Psoas muscle (tissue), 8 donors: ENCODE measurements around the gene PIGC. TPM values are rescaled to one million over a fixed set of nuclear protein-coding genes. Genes with fewer than 3 reads are reported as not detected.

Experiments
- ATAC-seq, 4 donors: fragments of 200-7000 bp; cut with Tn5 transposase; one replicate each; pipeline ENCODE4 v1.9.1; 2020; ENCODE audit warnings: moderate library complexity in 3 of 4, mild to moderate bottlenecking in 2 of 4
- DNase-seq, 2 donors: peaks; one replicate each; pipeline ENCODE4 v3.0.0-alpha.2; 2020
- H3K27ac ChIP-seq: fragments of 200-600 bp; one replicate; pipeline ENCODE4 v1.8.0; 2022
- H3K27me3 ChIP-seq, 3 donors: fragments of 200-600 bp in 1 of 3; one replicate each; pipeline versions ENCODE4 v1.6.1 to v1.8.0; 2013 to 2022; ENCODE audit warnings: low read length in 2 of 3, mild to moderate bottlenecking in 2 of 3, moderate library complexity in 1 of 3; ENCODE audit not compliant: insufficient read depth in 3 of 3
- H3K36me3 ChIP-seq, 2 donors: fragments of 200-600 bp in 1 of 2; one replicate each; pipeline versions ENCODE4 v1.6.1 to v1.8.0; 2013 to 2022; ENCODE audit warnings: low read depth in 1 of 2, mild to moderate bottlenecking in 1 of 2, moderate library complexity in 1 of 2; ENCODE audit not compliant: insufficient read depth in 1 of 2
- H3K4me1 ChIP-seq: fragments of 200-600 bp; one replicate; pipeline ENCODE4 v1.8.0; 2022
- H3K4me3 ChIP-seq: fragments of 200-600 bp; one replicate; pipeline ENCODE4 v1.8.0; 2022; ENCODE audit warnings: mild to moderate bottlenecking
- H3K9me3 ChIP-seq: fragments of 200-600 bp; one replicate; pipeline ENCODE4 v1.8.0; 2022
- WGBS, 3 donors: extraction: QIAGEN DNeasy Blood & Tissue Kit; methylation state at CpG; one replicate each; pipeline versions ENCODE4 v1.1.6 to v1.1.7; 2013; 5-methylcytosine and 5-hydroxymethylcytosine counted together
- intact Hi-C, 2 donors: fragments of 100-400 bp; cut with DNase I; formaldehyde crosslinking; loops; one replicate each; pipeline versions ENCODE4 v1.11.0 to v1.14.2; 2022
- polyA plus RNA-seq, 3 donors: library from polyadenylated mRNA; stranded (reverse); fragments of 200-250 nt; gene quantifications; one replicate each; pipeline ENCODE4 v1.2.3, GENCODE V29; 2013
- total RNA-seq, 4 donors: library from RNA; stranded (reverse); fragmentation: NEBNext Ultra II Directional in 2 of 4; extraction: Animal tissue kit (Norgen Biotek cat#: 25700) in 2 of 4; gene quantifications; one replicate each; pipeline versions ENCODE4 v1.2.1 to v1.2.4, GENCODE V29; 2021 to 2023
- TF ChIP-seq, protein P1 (sequence below): fragments of 200-600 bp; IDR thresholded peaks from one replicate; pipeline ENCODE4 v1.8.0; 2022; ENCODE audit warnings: antibody characterized with exemption
- donor health status: healthy with polysubstance abuse.
- donor health status: DM: no; HTN: no; CAD: no; lungs with moderate emphysema.
- donor health status: Bipolar disorder and iron deficiency.
- donor health status: healthy.
- donor health status: DM: yes; HTN: yes; CAD: no.
- donor health status: DM: no; HTN: no; CAD: no.
- donor health status: DM: no; HTN: no; CAD: no.
- donor health status: DM: yes; HTN: yes; CAD: no.

Gene PIGC
- total and polyA plus RNA-seq, 7 donors, result 10.8 to 24.7 (median 13.8) TPM

DNA sequence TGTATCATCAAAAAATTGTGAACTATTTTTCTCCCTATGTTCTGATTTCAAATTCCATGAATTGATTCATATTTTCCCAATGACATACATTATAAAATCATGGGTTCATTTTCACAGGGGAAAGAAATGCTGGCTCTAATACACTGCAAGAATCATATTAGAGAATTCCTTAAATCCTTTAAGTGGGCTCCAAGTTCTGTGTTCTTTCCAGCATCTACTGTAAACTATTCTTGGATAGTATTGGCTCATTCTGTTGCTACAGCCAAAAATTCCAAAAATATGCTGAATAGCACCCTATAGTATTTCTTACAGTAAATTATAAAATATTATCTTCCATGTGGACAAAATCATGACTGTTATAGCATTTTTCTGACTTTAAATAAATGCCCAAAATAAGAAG lies 42.4 kb downstream of the PIGC start:
- DNase-seq (no peak), ATAC-seq (no peak)
- TF ChIP-seq, protein P1, sequence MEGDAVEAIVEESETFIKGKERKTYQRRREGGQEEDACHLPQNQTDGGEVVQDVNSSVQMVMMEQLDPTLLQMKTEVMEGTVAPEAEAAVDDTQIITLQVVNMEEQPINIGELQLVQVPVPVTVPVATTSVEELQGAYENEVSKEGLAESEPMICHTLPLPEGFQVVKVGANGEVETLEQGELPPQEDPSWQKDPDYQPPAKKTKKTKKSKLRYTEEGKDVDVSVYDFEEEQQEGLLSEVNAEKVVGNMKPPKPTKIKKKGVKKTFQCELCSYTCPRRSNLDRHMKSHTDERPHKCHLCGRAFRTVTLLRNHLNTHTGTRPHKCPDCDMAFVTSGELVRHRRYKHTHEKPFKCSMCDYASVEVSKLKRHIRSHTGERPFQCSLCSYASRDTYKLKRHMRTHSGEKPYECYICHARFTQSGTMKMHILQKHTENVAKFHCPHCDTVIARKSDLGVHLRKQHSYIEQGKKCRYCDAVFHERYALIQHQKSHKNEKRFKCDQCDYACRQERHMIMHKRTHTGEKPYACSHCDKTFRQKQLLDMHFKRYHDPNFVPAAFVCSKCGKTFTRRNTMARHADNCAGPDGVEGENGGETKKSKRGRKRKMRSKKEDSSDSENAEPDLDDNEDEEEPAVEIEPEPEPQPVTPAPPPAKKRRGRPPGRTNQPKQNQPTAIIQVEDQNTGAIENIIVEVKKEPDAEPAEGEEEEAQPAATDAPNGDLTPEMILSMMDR, result no peak
- H3K4me3 ChIP-seq, result no peak overlapping the region
- H3K27ac ChIP-seq, result no peak overlapping the region
- no peaks in the 10 kb centered on the region for H3K4me1 ChIP-seq
- no peaks in the 10 kb centered on the region for H3K36me3 ChIP-seq
- H3K27me3 ChIP-seq, result no peaks in the 10 kb centered on the region
- intact Hi-C loops, result no loop called here
- no peaks in the 10 kb centered on the region for H3K9me3 ChIP-seq

DNA sequence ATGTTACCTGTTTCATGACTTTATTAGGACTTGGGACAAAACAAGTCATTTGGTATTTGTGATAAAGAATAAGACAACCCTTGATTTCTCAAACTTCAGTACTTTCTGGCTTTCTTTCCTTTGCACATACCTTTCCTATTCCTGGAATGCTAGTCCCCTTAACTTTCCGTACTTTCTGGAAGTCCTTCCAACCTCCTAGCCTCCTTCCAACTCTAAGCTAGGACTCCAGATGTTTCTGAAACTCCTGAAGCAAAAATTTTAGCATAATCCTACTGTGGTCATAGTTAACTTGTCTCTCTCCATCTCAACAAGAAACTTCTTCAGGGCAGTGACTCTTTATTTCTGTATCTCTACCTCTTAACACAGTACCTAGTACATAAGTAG lies 43.2 kb downstream of the PIGC start:
- TF ChIP-seq, protein P1, result no peak
- intact Hi-C loops, result no loop called here
- WGBS, 3 donors, result 29 to 54% (median 40%) methylated on average over 1 of the region's 1 CpG

DNA sequence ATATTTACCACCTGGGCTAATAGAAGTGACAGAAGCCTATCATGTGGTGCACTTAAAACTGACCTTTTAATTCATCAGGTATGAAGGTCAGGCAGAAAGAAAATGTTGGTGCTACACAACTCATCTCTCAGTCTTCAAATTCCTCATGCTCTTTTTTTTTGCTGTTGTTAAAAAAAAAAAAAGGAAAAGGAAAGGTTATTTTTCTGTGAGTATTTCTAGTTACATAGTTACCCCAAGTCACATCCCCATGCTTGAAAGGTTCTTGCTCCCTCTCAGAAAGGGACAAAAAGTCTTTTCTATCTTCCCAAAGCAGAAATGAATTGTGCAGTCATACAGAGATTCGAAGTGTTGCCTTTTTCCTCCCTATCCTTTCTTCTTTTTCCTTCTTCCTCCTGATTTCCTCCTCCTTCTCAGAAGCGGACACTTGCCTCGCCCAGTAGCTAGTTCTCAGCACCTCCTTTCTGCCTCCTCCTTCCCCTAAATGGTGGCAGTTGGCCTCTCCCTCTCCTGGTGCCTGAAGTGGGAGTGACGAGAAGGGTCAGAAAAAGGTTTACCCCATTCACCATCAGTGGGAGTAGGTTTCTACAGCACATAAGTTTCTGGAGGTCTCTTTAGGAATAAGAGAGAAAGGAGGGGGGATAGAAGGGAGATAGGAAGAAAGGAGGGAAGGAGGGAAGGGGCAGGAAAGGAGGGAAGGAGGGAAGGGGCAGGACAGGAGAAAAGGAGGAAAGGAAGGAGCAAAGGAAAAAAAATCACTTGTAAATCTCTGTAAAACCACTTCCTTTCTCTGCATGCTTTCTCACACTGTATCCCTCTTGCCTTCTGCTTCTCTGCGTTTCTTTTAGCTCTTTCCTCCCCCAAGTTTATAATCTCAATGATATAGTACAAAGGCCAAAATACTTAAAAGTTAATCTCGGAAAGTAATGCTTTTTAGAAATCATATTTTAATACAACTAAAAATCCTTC lies 43.8 kb downstream of the PIGC start:
- intact Hi-C loops, result loop anchor here in 1 of 2 donors (5.0 kb wide), 2 partner anchors 263 to 398 kb away; no protein-coding TSS in a partner anchor
- TF ChIP-seq, protein P1, result no peak
- H3K36me3 ChIP-seq, result no peaks in the 10 kb centered on the region
- ATAC-seq (no peak), DNase-seq (no peak)
- H3K27me3 ChIP-seq, result no peaks in the 10 kb centered on the region
- no peak overlapping the region for H3K27ac ChIP-seq
- no peaks in the 10 kb centered on the region for H3K9me3 ChIP-seq
- H3K4me3 ChIP-seq, result no peak overlapping the region
- WGBS, 3 donors, result 76 to 88% (median 76%) methylated on average over 6 of the region's 6 CpGs
- no peaks in the 10 kb centered on the region for H3K4me1 ChIP-seq

More for the DNA sequence above, 43.2 kb downstream of the PIGC start:
- H3K36me3 ChIP-seq, result no peaks in the 10 kb centered on the region
- no peaks in the 10 kb centered on the region for H3K9me3 ChIP-seq
- H3K27me3 ChIP-seq, result no peaks in the 10 kb centered on the region
- no peak overlapping the region for H3K27ac ChIP-seq
- no peaks in the 10 kb centered on the region for H3K4me1 ChIP-seq
- no peak for DNase-seq
- H3K4me3 ChIP-seq, result no peak overlapping the region
- no peak for ATAC-seq

DNA sequence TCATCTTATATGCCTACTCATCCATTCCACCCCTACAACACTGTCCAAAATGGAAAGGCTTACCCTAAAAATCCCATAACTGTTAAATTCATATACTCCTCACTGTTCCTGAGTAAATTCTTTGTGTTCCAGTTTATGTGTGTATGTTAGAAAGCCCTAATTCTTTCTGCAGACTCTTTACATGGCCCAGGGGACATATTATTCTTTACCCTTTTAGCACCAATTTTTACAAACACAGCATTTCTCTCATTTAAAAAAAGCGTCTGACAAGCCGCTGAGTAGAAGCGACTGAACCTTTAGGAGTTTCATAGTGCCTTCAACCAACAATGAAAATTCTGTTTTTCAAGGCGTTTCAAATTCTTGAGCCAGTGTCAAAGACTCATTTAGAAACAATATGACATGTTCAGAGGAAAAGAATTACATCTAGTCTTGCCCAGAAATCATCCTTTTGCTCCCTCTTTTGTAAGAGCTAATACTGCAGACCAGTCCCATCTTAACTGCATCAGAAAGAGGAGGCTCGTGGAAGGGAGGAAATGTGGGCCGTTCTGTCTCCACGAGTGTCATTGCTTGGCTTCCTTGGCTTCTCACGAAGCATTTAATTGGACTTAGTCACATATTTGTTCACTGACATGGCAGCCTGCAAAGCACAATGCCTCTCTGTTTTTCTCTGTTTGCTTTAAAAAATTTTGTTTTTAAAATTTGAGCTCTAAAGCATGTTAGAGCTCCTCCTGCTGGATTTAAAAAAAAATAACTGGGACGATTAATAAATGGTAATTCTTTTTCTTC lies 44.7 kb downstream of the PIGC start:
- peak; percentile 53 to 68 for DNase-seq
- intact Hi-C loops, result loop anchor here in 1 of 2 donors (5.0 kb wide), 2 partner anchors 262 to 397 kb away; no protein-coding TSS in a partner anchor
- ATAC-seq, result peak; percentile 47 to 89 (median 81)
- Histone ChIP-seq H3K36me3 (no peaks in the 10 kb centered on the region), H3K27me3 (no peaks in the 10 kb centered on the region), H3K4me3 (peak overlapping the region; percentile 16), H3K27ac (peak overlapping the region; percentile 56), H3K4me1 (no peaks in the 10 kb centered on the region), H3K9me3 (no peaks in the 10 kb centered on the region)
- TF ChIP-seq, protein P1, result peak; percentile 51
- WGBS, 3 donors, result 20 to 36% (median 26%) methylated on average over 9 of the region's 9 CpGs
